Thyroid gland (tissue), 4 donors: ENCODE measurements around the gene THOC1. TPM values are rescaled to one million over a fixed set of nuclear protein-coding genes. Genes with fewer than 3 reads are reported as not detected.

Source experiments
- DNase-seq, 2 donors: peaks; one replicate each; pipeline ENCODE4 v3.0.0-alpha.2; 2019
- H3K27ac ChIP-seq, 3 donors: fragments of 200-600 bp; sonication (generic); 1 replicate in 2 of 3; 2 replicates in 1 of 3; pipeline ENCODE4 v1.5.1; 2016 to 2019; ENCODE audit warnings: mild to moderate bottlenecking in 1 of 3, moderate library complexity in 1 of 3
- H3K27me3 ChIP-seq: fragments of 200-600 bp; sonication (generic); one replicate; pipeline ENCODE4 v1.5.1; 2019
- H3K36me3 ChIP-seq, 2 donors: fragments of 200-600 bp; sonication (generic); one replicate each; pipeline ENCODE4 v1.5.1; 2016 to 2019
- H3K4me1 ChIP-seq, 2 donors: fragments of 200-600 bp; sonication (generic); one replicate each; pipeline ENCODE4 v1.5.1; 2017 to 2019
- H3K4me3 ChIP-seq, 3 donors: fragments of 200-600 bp; sonication (generic); replicated peaks in 1 of 3; 1 replicate in 2 of 3; 2 replicates in 1 of 3; pipeline ENCODE4 v1.5.1; 2016; ENCODE audit warnings: mild to moderate bottlenecking in 1 of 3
- H3K9me3 ChIP-seq: fragments of 200-600 bp; sonication (generic); one replicate; pipeline ENCODE4 v1.5.1; 2017
- POLR2A ChIP-seq, 2 donors: fragments of 450-650 bp; IDR thresholded peaks; one replicate each; pipeline ENCODE4 v1.6.1; 2017; ENCODE audit warnings: antibody characterized with exemption in 2 of 2, mild to moderate bottlenecking in 2 of 2, moderate library complexity in 1 of 2
- WGBS, 2 donors: methylation state at CpG; one replicate each; pipeline ENCODE4 v1.1.5; 2017; 5-methylcytosine and 5-hydroxymethylcytosine counted together
- intact Hi-C: fragments of 100-400 bp; cut with DNase I; formaldehyde crosslinking; loops from one replicate; pipeline ENCODE4 v1.15.1; 2023
- total RNA-seq, 4 donors: library from RNA; depleted of rRNA; stranded (reverse); fragments of >200 nt; gene quantifications; one replicate each; pipeline ENCODE4 v1.2.3, GENCODE V29; 2016
- TF ChIP-seq, protein P1 (sequence below), 6 experiments: fragments of 200-600 bp in 3 of 6; fragments of 450-650 bp in 3 of 6; sonication (generic) in 3 of 6; IDR thresholded peaks; one replicate each; pipeline ENCODE4 v1.5.1; 2016 to 2019; ENCODE audit warnings: antibody characterized with exemption in 6 of 6, mild to moderate bottlenecking in 2 of 6, inconsistent platforms in 1 of 6, moderate library complexity in 1 of 6

The THOC1 gene
- total RNA-seq, 4 donors from 2014 or later: 56.9 to 111 (median 71.9) TPM

DNA sequence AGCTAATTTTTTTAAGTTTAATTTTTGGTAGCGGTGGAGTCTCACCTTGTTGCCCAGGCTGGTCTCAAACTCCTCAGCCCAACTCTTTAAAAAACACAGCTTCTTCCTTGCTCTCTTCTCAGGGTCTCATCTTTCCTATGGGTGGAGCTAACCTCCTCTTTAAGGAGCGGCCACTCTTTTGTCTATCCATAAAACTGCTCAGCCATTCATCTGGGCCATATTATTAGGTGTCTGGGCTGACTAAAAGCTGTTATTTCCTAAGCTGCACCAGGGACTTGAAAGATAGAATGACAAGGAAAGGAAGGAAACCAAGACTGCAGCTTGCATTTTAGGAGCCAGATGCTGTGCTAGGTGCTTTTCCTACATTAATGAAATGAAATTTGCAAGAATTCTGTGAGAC lies 35.8 kb upstream of the THOC1 start:
- H3K4me3 ChIP-seq: no peak overlapping the region
- no peaks in the 10 kb centered on the region for H3K36me3 ChIP-seq
- H3K27ac ChIP-seq: no peak overlapping the region
- H3K27me3 ChIP-seq: no peaks in the 10 kb centered on the region
- intact Hi-C loops: no loop called here
- TF ChIP-seq POLR2A (IDR thresholded peaks at IDR 0.05): no peak
- TF ChIP-seq, protein P1, sequence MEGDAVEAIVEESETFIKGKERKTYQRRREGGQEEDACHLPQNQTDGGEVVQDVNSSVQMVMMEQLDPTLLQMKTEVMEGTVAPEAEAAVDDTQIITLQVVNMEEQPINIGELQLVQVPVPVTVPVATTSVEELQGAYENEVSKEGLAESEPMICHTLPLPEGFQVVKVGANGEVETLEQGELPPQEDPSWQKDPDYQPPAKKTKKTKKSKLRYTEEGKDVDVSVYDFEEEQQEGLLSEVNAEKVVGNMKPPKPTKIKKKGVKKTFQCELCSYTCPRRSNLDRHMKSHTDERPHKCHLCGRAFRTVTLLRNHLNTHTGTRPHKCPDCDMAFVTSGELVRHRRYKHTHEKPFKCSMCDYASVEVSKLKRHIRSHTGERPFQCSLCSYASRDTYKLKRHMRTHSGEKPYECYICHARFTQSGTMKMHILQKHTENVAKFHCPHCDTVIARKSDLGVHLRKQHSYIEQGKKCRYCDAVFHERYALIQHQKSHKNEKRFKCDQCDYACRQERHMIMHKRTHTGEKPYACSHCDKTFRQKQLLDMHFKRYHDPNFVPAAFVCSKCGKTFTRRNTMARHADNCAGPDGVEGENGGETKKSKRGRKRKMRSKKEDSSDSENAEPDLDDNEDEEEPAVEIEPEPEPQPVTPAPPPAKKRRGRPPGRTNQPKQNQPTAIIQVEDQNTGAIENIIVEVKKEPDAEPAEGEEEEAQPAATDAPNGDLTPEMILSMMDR (IDR thresholded peaks at IDR 0.05): no peak
- no peaks in the 10 kb centered on the region for H3K9me3 ChIP-seq
- DNase-seq: no peak
- no peaks in the 10 kb centered on the region for H3K4me1 ChIP-seq
- WGBS, 2 donors: 78 to 80% methylated on average over 2 of the region's 2 CpGs

DNA sequence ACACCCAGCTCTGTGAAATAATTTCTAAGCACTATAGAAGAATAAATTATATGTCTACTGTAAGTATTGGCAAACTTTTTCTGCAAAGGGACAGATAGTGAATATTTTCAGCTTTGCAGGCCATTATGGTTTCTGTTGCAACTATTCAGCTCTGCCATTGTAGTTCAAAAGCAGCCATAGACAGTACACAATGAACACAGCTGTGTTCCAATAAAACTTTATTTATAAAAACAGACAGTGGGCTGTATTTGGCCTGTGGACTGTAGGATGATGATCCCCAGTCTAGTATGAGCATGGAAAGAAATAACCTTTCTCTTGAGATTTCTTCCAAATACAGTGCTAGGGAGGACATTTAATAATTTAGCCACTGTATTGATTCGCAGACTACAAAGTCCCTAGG lies 35.2 kb upstream of the THOC1 start:
- no peaks in the 10 kb centered on the region for H3K36me3 ChIP-seq
- H3K4me3 ChIP-seq: no peak overlapping the region
- H3K27ac ChIP-seq: no peak overlapping the region
- H3K9me3 ChIP-seq: no peaks in the 10 kb centered on the region
- intact Hi-C loops: no loop called here
- no peak for DNase-seq
- no peaks in the 10 kb centered on the region for H3K4me1 ChIP-seq
- TF ChIP-seq POLR2A (IDR thresholded peaks at IDR 0.05): no peak
- TF ChIP-seq, protein P1 (IDR thresholded peaks at IDR 0.05): no peak
- 0 to 39% methylated on average over 1 of the region's 1 CpG for WGBS, 2 donors
- no peaks in the 10 kb centered on the region for H3K27me3 ChIP-seq

DNA sequence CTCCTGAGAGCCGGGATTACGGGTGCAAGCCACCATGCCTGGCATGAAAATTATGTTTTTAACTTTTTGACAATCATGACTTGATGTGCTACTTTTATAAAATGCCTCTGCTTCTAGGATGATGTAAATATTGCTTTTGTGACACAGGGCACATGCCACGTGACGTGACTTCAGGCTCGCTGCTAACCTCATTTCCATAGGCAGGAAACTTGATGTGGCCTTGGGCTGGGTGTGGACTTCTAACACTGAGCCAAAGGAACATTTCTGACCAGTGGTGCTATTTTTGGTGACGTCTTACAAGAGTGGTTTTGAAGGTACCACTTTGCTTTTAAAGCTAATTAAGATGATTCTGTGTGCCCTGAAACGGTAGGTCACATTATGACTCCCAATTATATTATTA lies 34.2 kb upstream of the THOC1 start:
- no peak for TF ChIP-seq POLR2A (IDR thresholded peaks at IDR 0.05)
- TF ChIP-seq, protein P1 (IDR thresholded peaks at IDR 0.05): no peak
- WGBS, 2 donors: 73 to 81% methylated on average over 7 of the region's 7 CpGs
- Histone ChIP-seq H3K27ac (no peak overlapping the region), H3K36me3 (no peaks in the 10 kb centered on the region), H3K9me3 (no peaks in the 10 kb centered on the region), H3K27me3 (no peaks in the 10 kb centered on the region), H3K4me3 (no peak overlapping the region), H3K4me1 (no peaks in the 10 kb centered on the region)
- DNase-seq: no peak
- intact Hi-C loops: no loop called here

DNA sequence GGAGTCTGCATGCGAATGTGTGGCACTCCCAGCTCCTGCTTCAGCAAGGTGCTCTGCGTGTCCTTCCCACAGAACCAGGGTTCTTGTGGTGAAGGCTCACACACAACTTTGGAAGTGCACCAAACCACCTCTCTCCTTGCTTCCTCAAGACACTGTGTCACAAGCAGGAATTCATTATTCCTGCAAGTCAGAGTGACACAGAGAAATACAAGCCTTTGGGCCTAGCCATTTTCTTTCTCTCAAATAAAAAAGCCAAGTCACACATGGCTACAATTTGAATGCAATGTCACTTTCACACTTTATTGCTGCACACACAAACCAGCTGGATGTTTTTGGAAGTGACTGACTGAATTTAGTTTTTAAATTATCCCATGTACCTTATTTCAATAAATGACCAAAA lies 30.1 kb upstream of the THOC1 start:
- intact Hi-C loops: no loop called here

DNA sequence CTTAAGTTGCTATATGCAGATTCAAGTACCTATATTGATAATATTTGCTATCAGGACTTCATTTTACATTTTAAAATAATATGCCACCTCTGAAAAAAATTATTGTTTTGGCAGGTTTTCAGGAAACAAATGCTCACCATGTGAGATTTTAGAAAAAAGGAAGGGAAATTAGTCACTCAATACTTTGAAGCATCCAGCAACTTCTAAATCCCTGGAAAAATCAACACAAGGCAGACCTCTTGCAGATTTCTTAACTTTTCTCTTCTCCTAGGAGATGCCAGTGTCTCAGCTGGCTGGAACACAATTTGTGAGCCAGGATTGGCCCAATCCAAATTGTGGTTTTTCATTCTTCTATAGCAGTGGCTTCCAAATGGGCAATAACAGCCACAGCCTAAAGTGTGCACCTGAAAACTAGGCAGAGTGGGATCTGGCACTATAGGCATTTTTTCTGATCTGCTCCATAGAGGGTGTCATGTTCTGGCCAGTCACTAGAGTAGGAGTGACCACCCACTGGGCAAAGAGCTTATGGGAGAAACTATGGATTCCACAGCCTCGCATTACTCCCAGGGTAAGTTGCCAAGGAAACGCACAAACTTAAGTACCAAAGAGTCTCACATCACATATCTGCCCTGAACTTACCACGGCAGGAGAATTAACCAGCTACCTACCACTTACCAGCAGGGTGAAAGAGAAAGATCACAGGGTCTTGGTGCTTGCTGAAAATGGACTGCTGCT lies 28.1 kb upstream of the THOC1 start:
- H3K4me1 ChIP-seq: no peaks in the 10 kb centered on the region
- TF ChIP-seq POLR2A (IDR thresholded peaks at IDR 0.05): no peak
- TF ChIP-seq, protein P1 (IDR thresholded peaks at IDR 0.05): no peak
- H3K27me3 ChIP-seq: no peaks in the 10 kb centered on the region
- intact Hi-C loops: no loop called here
- 50 to 70% methylated on average over 2 to 3 of the region's 3 CpGs for WGBS, 2 donors
- no peak for DNase-seq
- H3K4me3 ChIP-seq: no peak overlapping the region
- H3K9me3 ChIP-seq: no peaks in the 10 kb centered on the region
- H3K36me3 ChIP-seq: no peaks in the 10 kb centered on the region
- H3K27ac ChIP-seq: no peak overlapping the region

More for the DNA sequence above, 30.1 kb upstream of the THOC1 start:
- no peak overlapping the region for H3K27ac ChIP-seq
- no peak overlapping the region for H3K4me3 ChIP-seq
- no peak for DNase-seq
- 73 to 88% methylated on average over 2 of the region's 2 CpGs for WGBS, 2 donors
- H3K36me3 ChIP-seq: no peaks in the 10 kb centered on the region
- no peaks in the 10 kb centered on the region for H3K9me3 ChIP-seq
- TF ChIP-seq, protein P1 (IDR thresholded peaks at IDR 0.05): no peak
- TF ChIP-seq POLR2A (IDR thresholded peaks at IDR 0.05): no peak
- no peaks in the 10 kb centered on the region for H3K4me1 ChIP-seq
- no peaks in the 10 kb centered on the region for H3K27me3 ChIP-seq
